SKM-1 (cell line): ENCODE measurements around the gene CRABP2.
A peak's percentile ranks its signal among the peaks of the same experiment; 100 is the strongest.

Source experiments
- DNase-seq: peaks from one replicate; lab custom pipeline; 2025; ENCODE audit not compliant: unreplicated experiment; lab: John Stamatoyannopoulos, UW

Gene CRABP2

DNA sequence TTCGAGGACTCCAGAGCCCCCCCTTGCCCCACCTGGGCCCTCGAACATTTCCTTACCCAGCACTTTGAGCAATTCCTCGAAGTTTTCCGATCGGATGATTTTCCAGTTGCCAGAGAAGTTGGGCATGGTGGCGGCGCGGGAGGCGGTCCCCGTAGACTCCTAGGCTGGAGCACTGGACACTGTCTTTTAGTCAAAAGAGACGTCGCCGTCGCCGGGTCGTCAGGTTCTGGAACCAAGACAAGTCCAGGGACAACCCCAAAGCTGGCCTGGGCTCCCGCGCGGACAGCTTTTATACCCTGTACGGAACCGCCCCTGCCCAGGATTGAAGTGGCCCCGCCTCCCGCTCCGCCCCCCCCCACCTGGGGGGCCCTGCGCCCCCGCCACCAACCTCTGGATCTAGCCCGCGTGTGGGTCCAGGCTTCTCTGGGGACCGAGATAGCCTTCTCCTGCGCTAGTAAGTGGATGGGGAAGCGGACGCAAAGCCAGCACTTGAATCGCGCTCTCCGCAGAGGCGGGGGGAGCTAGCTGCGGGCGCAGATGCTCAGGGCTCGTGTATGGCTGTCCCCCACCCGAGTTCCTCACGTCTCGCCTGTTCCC is at the start of gene CRABP2:
Gene CRABP2, minus strand, starts transcription at position 263 of the 597 bp plus-strand sequence. Its CDS starts 137 bp downstream, at position 126.
- DNase-seq = no peak

DNA sequence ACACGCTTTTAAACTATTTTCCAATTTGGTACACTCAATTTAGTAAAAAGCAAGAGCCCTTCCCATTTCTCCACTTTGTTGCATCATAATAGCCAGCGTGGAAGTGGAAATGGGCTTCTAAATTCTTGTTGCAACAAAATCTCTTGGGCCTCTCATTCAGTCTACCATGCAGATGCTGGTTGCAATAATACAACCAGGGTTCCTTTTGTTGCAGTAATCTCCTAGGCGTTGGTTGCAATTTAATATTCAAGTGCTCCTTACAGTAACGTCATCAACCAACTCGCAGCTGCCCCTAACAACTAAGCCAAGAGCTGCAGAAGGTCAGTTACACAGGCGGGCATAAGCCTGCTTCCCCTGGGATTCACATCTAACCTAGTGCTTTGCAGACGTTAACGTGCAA is 48.8 kb upstream of the CRABP2 start:
- DNase-seq = no peak

DNA sequence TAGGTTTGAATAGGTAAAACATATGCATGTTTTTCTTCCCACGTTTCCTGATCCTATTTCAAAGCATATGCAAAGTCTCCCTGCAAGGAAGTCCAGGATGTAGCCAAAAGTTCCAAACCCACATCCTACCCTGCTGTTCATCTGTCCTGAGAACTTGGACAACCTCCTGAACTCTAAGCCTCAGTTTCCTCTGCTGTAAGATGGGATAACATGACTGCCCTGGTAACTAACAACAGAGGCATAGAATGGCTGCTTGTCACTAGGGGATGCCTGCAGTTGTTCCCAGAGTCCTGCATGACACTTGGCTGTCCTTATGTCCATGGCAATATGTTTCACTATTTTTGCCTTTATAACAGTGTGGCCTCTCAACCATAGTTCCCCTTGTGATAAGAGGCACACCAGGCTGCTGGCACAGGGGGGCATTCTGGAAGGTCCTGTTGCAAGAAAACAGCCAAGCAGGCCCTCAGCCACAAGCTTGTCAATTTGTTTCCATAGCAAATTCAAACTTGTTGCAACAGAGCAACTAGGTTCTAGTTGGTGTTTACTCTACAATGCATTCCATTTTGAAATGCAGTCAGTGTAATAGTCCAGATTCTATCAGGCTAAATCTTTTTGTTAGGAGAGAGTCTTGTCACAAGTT is 47.6 kb upstream of the CRABP2 start:
- no peak for DNase-seq

DNA sequence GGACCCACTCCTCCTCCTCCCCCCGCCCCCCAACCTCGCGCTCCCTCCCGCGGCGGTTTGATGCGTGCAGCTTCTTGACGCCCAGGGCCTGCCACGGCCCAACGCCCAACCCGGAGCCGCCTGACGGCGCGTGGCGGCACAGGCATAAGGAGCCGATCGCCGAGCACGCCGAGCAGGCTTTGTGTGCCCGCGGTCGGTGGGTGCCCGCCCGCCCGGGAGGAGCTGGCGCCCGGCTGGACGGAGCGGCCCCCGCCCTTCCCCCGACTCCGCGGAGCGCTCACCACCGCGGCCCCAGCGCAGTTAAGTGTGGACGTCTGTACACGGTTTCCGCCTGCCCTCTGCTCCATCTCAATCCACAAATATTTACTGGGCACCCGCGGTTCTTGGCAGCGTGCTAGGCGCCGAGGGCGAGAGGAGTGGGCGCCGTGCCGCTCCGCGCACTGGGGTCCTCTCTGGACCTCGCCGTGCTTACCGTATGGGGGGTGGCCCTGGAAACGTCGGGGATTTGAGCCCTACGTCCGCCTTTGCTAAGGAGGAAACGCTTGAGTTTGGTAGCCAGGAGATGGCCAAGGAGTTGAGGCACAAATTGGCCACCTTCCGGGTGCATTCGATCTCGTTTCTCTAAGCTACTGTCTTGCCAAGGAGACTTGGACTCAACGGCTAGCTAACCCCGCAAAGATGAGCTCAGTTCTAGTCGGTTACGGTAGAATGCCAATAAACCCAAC is 46.5 kb upstream of the CRABP2 start:
- DNase-seq = peak; percentile 98

DNA sequence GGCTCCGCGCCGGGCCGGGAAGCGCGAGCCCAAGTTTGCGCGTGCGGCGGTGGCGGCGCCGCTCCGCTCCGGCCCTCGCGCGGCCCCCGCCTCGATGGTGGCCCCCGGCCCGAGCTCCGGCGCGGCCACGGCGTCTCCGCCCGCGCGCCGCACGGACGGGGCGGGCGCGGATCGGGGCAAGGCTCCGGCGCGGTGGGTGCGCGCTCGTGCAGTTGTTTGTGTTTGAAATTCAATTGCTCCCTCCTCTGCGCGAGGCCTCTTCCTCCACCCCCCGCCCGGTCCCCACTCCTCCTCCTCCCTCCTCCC is 46.0 kb upstream of the CRABP2 start, which contains the start of gene HDGF:
Gene HDGF, minus strand, starts transcription at position 225 of the 306 bp plus-strand sequence. CDS start 246 bp downstream, outside the sequence.
- DNase-seq = no peak

DNA sequence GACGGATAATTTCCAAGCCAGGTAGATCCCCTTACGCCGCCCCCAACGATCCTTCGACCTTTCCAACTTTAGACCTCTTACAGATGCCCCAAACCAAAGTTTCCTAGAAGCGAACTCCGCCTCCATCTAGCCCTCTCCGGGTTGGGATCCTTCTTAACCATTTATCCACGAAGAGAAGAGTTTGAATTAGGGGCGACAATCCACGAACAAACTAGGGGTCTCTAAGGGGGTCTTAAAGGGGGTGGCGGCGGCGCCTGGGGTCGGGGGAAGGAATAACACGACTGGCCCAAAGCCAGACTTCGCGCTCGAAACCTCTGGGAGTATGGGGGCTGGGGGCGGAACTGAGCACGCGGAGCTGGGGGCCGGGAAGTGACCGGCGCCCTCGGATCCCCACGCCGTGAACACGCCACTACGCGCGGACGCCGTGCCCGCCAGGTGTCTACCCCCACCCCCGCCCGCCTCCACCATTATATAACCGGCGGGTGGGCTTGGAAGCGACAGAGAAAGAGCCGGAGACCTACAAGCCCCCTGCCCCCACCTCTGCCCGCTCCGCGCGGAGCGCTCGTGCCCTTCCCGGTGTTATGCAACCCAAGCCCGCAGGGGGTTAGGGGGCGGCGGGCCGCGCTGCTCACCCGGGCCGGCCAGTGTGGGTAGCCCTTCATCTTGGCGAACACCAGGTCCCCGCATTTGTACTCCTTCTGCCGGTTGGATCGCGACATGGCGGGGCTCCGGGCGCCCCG is 45.5 kb upstream of the CRABP2 start:
- DNase-seq = no peak

DNA sequence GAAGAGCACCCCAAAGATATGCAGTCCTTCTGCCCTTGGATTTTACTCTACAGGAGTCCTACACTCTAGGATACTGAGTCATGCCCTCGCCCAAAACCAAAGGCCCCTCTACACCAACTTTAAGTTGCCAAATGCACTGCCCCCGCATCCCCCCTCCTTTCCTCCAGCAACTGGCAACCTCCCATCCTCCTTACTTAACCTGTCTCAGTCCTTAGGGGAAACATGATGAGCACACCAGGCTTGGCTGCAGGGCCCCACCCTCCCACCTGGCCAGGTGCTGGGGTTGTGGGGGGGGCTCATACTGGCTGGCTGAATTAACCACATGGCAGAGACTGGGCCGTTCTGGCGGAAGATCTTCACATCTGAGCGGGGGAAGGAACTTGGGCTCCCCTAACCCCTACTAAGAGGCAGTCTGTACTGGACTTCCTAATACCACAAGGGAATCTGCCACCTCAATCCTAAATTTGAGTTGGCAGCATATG is 44.8 kb upstream of the CRABP2 start:
- DNase-seq = no peak

DNA sequence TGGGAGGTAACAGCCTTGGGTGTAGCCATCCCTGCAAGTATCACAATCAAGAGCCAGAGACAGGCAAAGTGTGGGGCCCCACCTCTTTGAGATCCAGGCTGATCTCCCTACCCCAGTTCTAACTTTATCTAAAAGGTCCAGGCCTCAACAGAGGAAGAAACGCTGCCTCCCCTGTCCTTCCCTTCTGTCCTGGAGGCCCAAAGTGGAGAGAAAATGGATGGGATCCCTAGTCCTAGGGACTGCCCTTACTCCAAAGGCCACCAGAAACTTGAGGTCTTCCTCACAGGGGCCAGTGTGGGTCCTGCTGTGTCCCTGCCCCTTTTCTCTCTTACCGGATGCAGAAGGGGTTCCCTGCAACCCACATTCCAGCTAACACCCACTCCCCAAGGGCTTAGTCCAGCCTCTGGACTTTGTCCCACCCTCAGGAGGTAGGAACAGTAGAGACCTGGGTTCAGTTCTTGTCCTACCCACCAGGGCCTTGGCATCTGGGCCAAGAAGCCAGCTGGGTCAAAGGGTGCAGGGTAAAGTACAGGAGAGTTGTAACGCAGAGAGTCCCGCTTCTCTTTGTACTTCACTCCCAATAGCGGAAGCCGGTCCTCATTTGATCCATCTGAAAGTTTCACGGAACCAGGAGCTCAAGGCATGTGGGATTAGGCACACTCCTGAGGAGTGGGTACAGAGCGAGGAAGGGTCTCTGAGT is 44.2 kb upstream of the CRABP2 start:
- DNase-seq = no peak

DNA sequence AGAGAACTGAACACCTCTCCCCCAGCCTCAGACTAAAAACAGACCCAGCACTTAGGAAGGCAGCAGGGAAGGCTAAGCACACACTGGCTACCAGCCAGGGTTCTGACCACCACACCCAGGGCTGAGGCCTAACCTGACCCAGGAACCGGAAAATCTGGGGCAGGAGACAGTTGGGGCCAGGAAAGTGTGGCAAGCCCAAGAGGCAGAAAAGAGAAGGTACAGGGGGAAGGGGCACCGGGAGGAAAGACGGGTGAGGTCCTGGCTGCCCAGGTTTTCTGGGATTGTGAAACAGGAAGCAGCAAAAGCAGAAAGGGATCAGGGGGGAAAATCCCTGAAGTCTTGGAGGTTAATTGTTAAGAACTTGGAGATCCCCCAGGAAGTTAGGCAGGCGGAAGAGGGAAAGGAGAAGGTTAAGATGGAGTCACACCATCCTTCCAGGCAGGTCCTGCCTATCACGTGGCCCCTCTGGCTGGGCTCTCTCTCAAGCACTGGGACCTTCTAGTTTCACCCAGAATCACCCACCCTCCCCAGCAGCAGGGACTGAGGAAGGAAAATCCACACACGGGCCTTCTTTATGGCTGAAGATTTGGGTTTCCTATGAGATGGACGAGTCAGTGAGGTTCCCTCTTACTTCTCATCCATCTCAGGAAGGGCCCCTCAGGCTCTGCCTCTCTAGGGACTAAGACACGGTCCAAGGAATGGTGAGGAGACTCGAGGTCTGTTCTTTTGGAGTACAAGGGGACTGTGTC is 43.5 kb upstream of the CRABP2 start:
- peak; percentile 81 for DNase-seq

DNA sequence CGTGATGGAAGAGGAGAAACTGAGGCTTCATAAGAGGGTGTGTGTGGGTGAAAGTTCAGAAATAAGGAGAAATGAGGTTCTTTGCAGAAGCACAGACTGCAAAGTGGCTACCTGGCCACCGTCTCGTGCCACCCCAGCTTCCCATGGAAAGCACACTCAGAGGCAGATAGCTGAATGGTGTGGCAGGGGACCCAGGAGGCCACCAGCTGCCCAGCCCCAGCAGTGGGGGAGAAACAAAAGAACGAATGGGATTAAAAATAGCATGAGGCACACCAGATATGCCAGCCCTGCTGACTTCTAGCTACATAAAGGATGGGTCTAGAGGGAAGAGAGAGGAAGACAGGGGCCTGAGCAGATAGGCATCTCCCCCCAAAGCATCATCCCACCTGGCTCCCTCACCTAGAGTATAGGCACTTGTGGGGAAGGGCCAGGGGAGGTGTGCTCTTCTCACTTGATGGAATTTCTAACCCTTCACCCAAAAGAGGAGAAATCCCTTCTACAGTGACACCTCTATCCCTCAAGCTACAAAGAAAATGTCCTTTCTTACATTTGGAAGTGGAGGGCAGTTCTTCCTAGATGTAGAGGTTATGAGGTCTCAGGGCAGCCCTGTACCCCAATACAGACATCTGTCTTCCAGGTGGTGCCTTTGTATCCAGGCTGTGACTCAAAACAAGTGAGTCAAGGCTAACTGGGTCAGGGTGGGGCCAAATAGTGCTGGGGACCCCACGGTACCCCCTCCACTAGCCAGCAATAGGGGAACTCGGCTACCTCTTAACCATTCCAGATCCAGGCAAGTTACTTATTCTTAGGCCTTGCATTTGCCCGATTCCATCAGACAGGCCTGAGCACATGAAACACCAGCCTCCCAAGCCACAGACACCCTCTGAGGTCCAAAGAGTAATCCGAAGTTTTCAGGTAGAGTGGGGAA is 42.6 kb upstream of the CRABP2 start:
- DNase-seq = no peak

DNA sequence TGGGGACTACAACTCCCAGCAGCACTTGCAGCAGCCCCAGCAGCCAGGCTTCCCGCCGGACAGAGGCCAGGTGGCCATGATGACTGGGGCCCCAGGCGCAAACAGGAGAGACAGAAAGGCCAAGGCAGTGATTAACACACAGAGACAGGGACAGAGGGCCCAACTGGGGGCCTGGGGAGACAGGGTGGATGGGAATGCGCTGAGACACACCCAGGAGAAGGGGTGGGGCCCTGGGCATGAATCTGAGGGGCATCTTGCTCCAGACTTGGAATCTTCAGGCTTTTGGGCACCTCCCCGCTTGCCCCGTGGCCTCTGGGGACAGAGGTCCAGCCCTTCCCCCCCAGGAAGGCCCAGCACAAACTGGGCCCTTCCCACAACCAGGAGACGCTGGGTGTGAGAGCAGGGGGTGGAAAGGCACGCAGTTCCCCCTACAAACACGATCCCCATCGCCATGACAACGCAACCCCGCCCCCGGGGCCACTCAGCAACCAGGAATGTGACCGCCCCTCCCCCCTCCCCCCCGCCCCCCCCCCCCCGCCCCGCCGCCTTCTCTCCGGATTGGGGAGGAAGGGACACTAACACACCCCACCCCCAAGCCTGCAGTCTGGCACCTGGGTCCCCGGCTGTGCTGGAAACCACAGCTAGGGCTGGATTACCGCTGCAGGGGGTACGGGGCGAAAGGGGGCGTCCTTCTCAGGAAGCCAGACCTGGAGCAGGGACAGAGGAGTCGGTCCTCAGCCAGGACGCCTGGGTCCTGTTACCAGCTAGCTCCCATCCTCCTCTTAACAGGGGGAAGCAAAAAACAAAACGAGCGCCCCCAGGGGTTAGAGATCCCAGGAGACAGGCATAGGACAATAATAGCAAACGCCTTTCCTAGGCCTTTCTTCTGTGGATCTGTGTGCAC is 41.6 kb upstream of the CRABP2 start:
- no peak for DNase-seq

DNA sequence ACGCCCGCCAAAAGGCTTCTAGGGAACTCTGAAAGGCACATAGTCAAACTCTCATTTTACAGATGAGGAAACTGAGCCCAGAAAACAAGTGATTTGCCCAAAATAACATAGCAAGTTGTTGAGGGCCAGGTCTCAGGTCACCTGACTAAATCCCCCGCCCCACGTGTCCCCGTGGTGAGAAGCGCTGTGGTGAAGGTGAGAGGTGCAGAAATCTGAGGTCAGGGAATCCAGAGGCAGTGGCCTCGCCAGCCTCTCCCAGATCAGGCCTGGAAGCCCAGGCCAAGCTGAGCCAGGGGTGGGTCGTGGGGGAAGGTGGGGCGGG is 41.0 kb upstream of the CRABP2 start:
- no peak for DNase-seq

DNA sequence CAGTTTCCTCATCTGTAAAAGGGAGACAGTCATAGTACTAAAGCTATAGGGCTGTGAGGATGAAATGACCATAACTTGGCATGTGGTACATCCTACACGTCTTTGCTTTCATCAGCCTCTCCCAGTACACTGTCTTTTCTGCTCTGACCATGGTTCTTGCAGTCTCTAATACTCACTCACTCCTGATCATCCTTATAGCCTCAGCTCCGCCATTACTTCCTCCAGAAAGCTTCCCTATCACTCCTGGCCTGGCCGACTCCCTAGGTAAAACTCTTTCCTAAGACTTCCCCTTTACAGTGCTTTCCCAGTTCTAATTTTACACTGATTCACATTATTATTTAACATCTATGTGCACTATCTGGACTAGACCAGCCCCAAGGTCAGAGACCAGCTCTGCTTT is 40.5 kb upstream of the CRABP2 start:
- DNase-seq = no peak

DNA sequence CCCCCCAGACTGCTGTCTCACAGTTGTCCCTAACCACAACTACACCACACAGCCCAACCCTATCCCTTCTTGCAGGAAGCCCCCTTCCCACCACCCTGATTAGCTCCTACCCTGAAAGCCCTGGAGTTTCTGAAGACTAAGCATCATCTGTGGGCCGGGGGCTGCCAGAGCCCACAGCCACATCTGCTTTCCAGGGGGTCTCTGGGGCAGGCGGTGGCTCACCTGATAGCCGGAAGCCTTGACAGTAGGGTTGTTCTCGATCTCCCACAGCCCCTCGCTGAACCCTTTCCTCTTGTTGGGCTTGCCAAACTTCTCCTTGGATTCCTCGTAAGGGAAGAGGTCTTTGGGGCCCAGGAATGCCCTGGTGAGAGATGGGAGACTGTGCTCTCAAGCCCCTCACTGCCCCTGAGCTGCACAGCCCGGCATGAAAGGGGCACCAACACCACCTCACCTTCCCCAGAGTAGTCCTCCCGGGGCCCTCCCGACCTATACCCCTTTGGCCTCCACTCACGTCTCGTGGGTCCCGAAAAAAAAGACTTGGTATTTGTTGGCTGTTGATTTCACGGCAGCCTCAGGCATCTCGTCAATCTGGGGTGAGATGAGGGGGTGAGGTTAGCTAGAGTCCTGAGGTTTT is 39.5 kb upstream of the CRABP2 start:
- no peak for DNase-seq

DNA sequence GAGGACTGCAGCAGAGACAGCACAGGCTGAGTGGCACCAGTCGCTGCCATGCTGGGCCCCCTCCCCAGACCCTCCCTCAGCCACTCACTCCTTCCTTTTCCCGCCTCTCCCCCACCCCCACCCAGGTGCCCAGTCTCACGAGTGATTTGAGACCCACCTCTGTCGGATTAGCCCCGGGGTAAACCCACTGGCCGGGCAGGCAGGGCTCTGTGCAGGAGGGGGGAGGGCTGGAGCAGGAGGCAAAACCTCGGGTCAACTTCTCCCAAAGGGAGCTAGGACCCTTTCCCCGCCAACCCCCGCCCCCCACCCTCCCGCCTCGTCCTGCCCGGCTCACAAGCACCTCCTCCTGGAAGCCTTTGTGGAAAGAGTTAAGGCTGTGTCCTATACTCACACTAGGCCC is 39.0 kb upstream of the CRABP2 start:
- no peak for DNase-seq

DNA sequence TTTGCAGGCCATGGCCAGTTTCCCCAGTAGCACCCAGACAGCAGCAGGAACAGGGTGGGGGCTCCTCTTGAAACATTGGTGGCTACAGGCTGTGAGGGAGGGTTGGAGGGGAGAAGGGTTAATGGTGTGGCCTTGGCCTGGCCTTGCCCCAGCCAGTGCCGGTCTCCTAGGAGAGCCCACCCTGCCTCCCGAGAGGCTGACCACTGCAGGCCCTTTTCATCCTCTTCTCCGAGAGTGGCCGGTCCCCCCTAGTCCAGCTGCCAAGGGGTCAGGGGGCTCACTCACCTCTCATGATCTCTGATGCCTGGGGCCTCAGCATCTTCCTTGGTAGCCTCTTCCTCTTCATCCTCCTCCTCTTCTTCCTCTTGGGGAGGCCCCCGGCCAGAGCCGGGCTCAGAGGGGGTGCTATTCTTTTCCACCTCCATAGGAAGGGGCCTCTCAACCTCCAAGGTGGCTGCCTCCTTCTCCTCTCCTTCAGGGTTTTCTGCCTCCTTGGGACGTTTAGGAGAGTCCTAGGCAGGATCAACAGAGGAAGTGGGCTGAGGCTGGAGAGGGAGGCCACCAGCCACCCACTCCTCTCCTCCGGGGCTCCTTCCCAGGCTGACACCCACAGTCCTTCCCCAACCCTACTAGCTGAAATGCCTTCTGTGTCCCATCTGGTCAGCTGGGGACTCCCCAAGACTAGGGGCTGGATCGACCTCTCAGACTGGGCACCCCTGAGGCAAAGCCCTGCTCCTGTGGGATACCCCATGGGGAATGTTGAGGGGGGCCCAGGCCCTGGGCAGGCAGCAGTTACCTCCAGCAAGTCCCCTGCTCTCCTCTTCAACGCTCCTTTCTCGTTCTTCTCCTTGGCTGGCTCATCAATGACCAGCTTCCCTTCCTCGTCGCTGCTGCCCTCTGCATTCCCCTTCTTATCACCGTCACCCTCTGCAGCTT is 38.3 kb upstream of the CRABP2 start:
- no peak for DNase-seq

DNA sequence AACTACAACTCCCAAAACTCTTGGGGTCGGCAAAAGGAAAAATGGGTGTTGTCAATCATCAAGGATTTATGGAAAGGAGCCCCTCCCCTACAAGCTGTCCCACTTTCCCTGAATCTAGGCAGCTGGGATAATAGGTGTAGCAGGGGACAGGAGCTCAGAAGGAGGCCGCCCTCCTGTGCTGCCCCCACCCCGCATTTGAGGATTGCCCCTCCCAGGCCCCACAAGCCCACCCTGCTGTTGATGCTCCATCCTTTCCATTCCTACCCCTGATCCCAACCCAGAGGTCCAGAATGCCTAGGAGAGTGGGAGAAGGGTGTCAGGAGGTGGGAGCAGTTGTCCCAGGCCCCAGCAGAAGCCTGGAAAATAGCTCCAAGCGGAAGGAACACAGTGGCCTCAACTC is 37.4 kb upstream of the CRABP2 start:
- no peak for DNase-seq
